ENCODE results near the gene DCXR.

Gene DCXR

GRCh38 chr17:82058230-82058854, 20.8 kb upstream of the DCXR start:
- H3K27ac ChIP-seq (ENCODE audit: low read length) = no peak overlapping the region
- H3K27me3 ChIP-seq (ENCODE audit: control insufficient read depth, insufficient read depth, low read length) = no peaks in the 10 kb centered on the region
- H3K4me3 ChIP-seq (ENCODE audit: low read length) = no peak overlapping the region
- no peaks in the 10 kb centered on the region for H3K4me1 ChIP-seq (ENCODE audit: control insufficient read depth, low read depth, low read length)
- peaks cover 65% of the 10 kb centered on the region for H3K36me3 ChIP-seq (ENCODE audit: control insufficient read depth, low read depth, low read length)
- H3K9ac ChIP-seq (ENCODE audit: low read length) = no peak overlapping the region
- no peaks in the 10 kb centered on the region for H3K9me3 ChIP-seq (ENCODE audit: control insufficient read depth, low read depth, low read length)

GRCh38 chr17:82056729-82057621, 19.5 kb upstream of the DCXR start:
- Histone ChIP-seq H3K9ac (ENCODE audit: low read length) (no peak overlapping the region), H3K4me3 (ENCODE audit: low read length) (no peak overlapping the region), H3K9me3 (ENCODE audit: control insufficient read depth, low read depth, low read length) (no peaks in the 10 kb centered on the region), H3K36me3 (ENCODE audit: control insufficient read depth, low read depth, low read length) (peaks cover 63% of the 10 kb centered on the region), H3K27ac (ENCODE audit: low read length) (no peak overlapping the region), H3K27me3 (ENCODE audit: control insufficient read depth, insufficient read depth, low read length) (no peaks in the 10 kb centered on the region), H3K4me1 (ENCODE audit: control insufficient read depth, low read depth, low read length) (no peaks in the 10 kb centered on the region)

GRCh38 chr17:82055965-82056728, 18.6 kb upstream of the DCXR start:
- no peak overlapping the region for H3K9ac ChIP-seq (ENCODE audit: low read length)
- no peaks in the 10 kb centered on the region for H3K27me3 ChIP-seq (ENCODE audit: control insufficient read depth, insufficient read depth, low read length)
- H3K9me3 ChIP-seq (ENCODE audit: control insufficient read depth, low read depth, low read length) = no peaks in the 10 kb centered on the region
- no peak overlapping the region for H3K27ac ChIP-seq (ENCODE audit: low read length)
- no peak overlapping the region for H3K4me3 ChIP-seq (ENCODE audit: low read length)
- peaks cover 57% of the 10 kb centered on the region for H3K36me3 ChIP-seq (ENCODE audit: control insufficient read depth, low read depth, low read length)
- H3K4me1 ChIP-seq (ENCODE audit: control insufficient read depth, low read depth, low read length) = no peaks in the 10 kb centered on the region

DNA sequence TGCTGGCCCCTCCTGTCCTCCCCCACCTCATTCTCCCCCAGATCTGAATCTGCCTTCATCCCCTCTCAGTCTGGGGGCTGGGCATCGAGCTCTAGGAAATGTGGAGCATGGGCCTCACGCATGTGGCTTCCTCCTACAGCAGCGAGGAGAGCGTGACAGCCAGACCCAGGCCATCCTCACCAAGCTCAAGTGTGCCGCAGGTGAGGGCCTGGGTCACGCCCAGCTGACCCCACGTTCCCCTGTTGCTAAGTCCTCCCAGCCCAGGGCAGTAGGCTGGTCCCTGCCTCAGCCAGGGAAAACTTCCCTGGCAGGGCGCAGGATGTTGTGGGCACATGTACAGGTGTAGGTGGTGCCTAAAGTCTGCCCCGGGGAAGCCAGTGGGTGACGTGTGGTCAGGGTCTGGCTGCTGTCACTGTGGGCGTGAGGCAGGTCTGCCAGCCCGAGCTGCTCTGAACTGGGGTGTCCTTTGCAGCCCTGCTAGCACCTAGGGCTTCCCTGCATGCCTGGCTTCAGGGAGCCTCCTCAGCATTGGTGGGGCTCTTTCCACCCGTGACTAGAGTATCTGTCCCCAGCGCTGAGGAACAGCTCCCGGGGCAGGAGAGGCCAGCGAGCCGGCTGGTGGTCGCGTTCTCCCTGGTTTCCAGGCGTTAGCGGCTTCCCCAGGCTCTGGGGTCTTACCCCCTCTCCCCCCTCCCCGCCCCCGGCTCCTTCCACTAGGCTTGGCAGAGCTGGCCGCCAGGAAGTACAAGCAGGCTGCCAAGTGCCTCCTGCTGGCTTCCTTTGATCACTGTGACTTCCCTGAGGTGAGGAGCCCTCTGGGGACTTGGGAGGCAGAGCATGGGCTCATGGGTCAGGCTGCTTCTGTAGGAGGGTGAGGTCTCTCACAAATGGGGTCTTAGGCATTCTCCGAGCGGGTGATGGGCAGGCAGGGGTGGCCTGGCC, 17.8 kb upstream of the DCXR start:
- Histone ChIP-seq H3K27me3 (ENCODE audit: control insufficient read depth, insufficient read depth, low read length) (no peaks in the 10 kb centered on the region), H3K9me3 (ENCODE audit: control insufficient read depth, low read depth, low read length) (no peaks in the 10 kb centered on the region), H3K4me1 (ENCODE audit: control insufficient read depth, low read depth, low read length) (no peaks in the 10 kb centered on the region), H3K4me3 (ENCODE audit: low read length) (no peak overlapping the region), H3K27ac (ENCODE audit: low read length) (no peak overlapping the region), H3K36me3 (ENCODE audit: control insufficient read depth, low read depth, low read length) (peaks cover 49% of the 10 kb centered on the region), H3K9ac (ENCODE audit: low read length) (no peak overlapping the region)

- H3K27me3 ChIP-seq (ENCODE audit: control insufficient read depth, insufficient read depth, low read length) = no peaks in the 10 kb centered on the region
- H3K27ac ChIP-seq (ENCODE audit: low read length) = no peak overlapping the region
- H3K4me1 ChIP-seq (ENCODE audit: control insufficient read depth, low read depth, low read length) = no peaks in the 10 kb centered on the region
- H3K9me3 ChIP-seq (ENCODE audit: control insufficient read depth, low read depth, low read length) = no peaks in the 10 kb centered on the region
- no peak overlapping the region for H3K9ac ChIP-seq (ENCODE audit: low read length)
- H3K36me3 ChIP-seq (ENCODE audit: control insufficient read depth, low read depth, low read length) = peaks cover 43% of the 10 kb centered on the region
- no peak overlapping the region for H3K4me3 ChIP-seq (ENCODE audit: low read length)
Measured at GRCh38 chr17:82054351-82055022, 17.0 kb upstream of the DCXR start.

GRCh38 chr17:82053556-82054263, 16.2 kb upstream of the DCXR start:
- Histone ChIP-seq H3K9ac (ENCODE audit: low read length) (no peak overlapping the region), H3K36me3 (ENCODE audit: control insufficient read depth, low read depth, low read length) (peaks cover 42% of the 10 kb centered on the region), H3K27ac (ENCODE audit: low read length) (no peak overlapping the region), H3K4me3 (ENCODE audit: low read length) (no peak overlapping the region), H3K27me3 (ENCODE audit: control insufficient read depth, insufficient read depth, low read length) (no peaks in the 10 kb centered on the region), H3K9me3 (ENCODE audit: control insufficient read depth, low read depth, low read length) (no peaks in the 10 kb centered on the region), H3K4me1 (ENCODE audit: control insufficient read depth, low read depth, low read length) (no peaks in the 10 kb centered on the region)

- H3K4me1 ChIP-seq (ENCODE audit: control insufficient read depth, low read depth, low read length) = no peaks in the 10 kb centered on the region
- peak overlapping the region; percentile 85 for H3K4me3 ChIP-seq (ENCODE audit: low read length)
- H3K27me3 ChIP-seq (ENCODE audit: control insufficient read depth, insufficient read depth, low read length) = no peaks in the 10 kb centered on the region
- H3K36me3 ChIP-seq (ENCODE audit: control insufficient read depth, low read depth, low read length) = peaks cover 38% of the 10 kb centered on the region
- H3K9ac ChIP-seq (ENCODE audit: low read length) = no peak overlapping the region
- no peak overlapping the region for H3K27ac ChIP-seq (ENCODE audit: low read length)
- H3K9me3 ChIP-seq (ENCODE audit: control insufficient read depth, low read depth, low read length) = no peaks in the 10 kb centered on the region
Measured at GRCh38 chr17:82053130-82053529, 15.6 kb upstream of the DCXR start.

DNA sequence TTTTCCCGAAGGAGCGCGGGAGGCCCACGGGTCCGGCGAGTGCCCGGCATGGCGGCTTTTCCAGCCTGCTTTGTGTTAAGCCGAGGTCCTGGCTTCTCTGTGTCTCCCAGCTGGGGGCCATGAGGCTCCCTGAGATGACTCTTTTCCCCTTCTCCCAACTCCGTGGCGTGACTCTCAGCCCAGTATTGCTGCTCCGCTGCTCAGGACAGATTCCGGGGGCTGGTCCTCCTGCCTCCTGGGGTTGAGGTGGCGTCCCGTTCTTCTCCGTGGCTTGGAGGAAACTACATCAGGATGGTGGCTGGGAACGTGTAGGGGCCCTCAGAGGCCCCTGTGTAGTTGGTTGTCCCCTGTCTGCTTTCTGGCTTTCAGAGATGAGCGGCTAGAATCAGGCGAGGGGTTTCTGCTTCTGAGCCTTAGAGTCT, 15.2 kb upstream of the DCXR start:
- Histone ChIP-seq H3K4me3 (ENCODE audit: low read length) (peak overlapping the region; percentile 85), H3K9ac (ENCODE audit: low read length) (peak overlapping the region; percentile 62), H3K36me3 (ENCODE audit: control insufficient read depth, low read depth, low read length) (peaks cover 36% of the 10 kb centered on the region), H3K27me3 (ENCODE audit: control insufficient read depth, insufficient read depth, low read length) (no peaks in the 10 kb centered on the region), H3K4me1 (ENCODE audit: control insufficient read depth, low read depth, low read length) (no peaks in the 10 kb centered on the region), H3K27ac (ENCODE audit: low read length) (no peak overlapping the region), H3K9me3 (ENCODE audit: control insufficient read depth, low read depth, low read length) (no peaks in the 10 kb centered on the region)

GRCh38 chr17:82051776-82052637, 14.5 kb upstream of the DCXR start, which contains the start of the genes GPS1 and RFNG:
Gene GPS1, plus strand, starts transcription at chr17:82051898. Its CDS starts 34 bp downstream, at chr17:82051932.
Gene RFNG, minus strand, starts transcription at chr17:82051811. Its CDS starts 45 bp downstream, at chr17:82051766.
- Histone ChIP-seq H3K27ac (ENCODE audit: low read length) (no peak within 1 kb of the TSS), H3K36me3 (ENCODE audit: control insufficient read depth, low read depth, low read length) (peaks cover 35% of the 10 kb centered on the region)

More at GRCh38 chr17:82051776-82052637, 14.5 kb upstream of the DCXR start, which contains the start of the genes GPS1 and RFNG:
- Histone ChIP-seq H3K4me1 (ENCODE audit: control insufficient read depth, low read depth, low read length) (no peaks in the 10 kb centered on the region), H3K4me3 (ENCODE audit: low read length) (peak within 1 kb of the TSS; percentile 85), H3K9me3 (ENCODE audit: control insufficient read depth, low read depth, low read length) (no peaks in the 10 kb centered on the region), H3K27me3 (ENCODE audit: control insufficient read depth, insufficient read depth, low read length) (no peaks in the 10 kb centered on the region), H3K9ac (ENCODE audit: low read length) (peak within 1 kb of the TSS; percentile 62)

All from iPS-18a (cell line).